Amygdala (tissue), 56 donors: ENCODE results near the gene MTMR6.
"Not testable (repeated sequence)": the region's sequence is repeated elsewhere in the genome, so short reads cannot be mapped to it uniquely, and the experiment has no call there.

Experiments used
- DNase-seq, 56 donors: peaks; one replicate each; lab custom pipeline; 2025; lab: John Stamatoyannopoulos, UW

The MTMR6 gene

GRCh38 chr13:25286969-25287961 is at the start of gene MTMR6:
Gene MTMR6, minus strand, starts transcription at chr13:25287488. Its CDS starts 241 bp downstream, at chr13:25287247.
- peak; percentile 38 to 95 (median 85) for DNase-seq

- DNase-seq: no peak
Observed at GRCh38 chr13:25335856-25336255, 48.6 kb upstream of the MTMR6 start.

- DNase-seq: no peak
Observed at GRCh38 chr13:25330541-25330940, 43.3 kb upstream of the MTMR6 start.

GRCh38 chr13:25329706-25330105 is 42.4 kb upstream of the MTMR6 start:
- no peak for DNase-seq

- no peak for DNase-seq
Observed at GRCh38 chr13:25324100-25324499, 36.8 kb upstream of the MTMR6 start.

- no peak for DNase-seq
Observed at GRCh38 chr13:25319771-25320170, 32.5 kb upstream of the MTMR6 start.

- DNase-seq: not testable (repeated sequence)
Observed at GRCh38 chr13:25318946-25319345, 31.7 kb upstream of the MTMR6 start.

- no peak for DNase-seq
Observed at GRCh38 chr13:25310891-25311290, 23.6 kb upstream of the MTMR6 start.

GRCh38 chr13:25306671-25307464 is 19.6 kb upstream of the MTMR6 start:
- DNase-seq: no peak

GRCh38 chr13:25302121-25302520 is 14.8 kb upstream of the MTMR6 start:
- no peak for DNase-seq

- DNase-seq: peak; percentile 65 to 97 (median 92)
Observed at GRCh38 chr13:25301347-25302113, 14.2 kb upstream of the MTMR6 start, which contains the start of gene NUP58. Gene NUP58, plus strand, starts transcription at chr13:25301625. Its CDS starts 149 bp downstream, at chr13:25301774.

GRCh38 chr13:25300861-25301346 is 13.6 kb upstream of the MTMR6 start:
- peak in 38 of 56 donors; percentile 12 to 78 (median 50) for DNase-seq

GRCh38 chr13:25295701-25296100 is 8.4 kb upstream of the MTMR6 start:
- no peak for DNase-seq

GRCh38 chr13:25295228-25295627 is 7.9 kb upstream of the MTMR6 start:
- DNase-seq: no peak

- DNase-seq: peak in 1 of 56 donors; percentile 5
Observed at GRCh38 chr13:25292301-25292700, 5.0 kb upstream of the MTMR6 start.

GRCh38 chr13:25291691-25292090 is 4.4 kb upstream of the MTMR6 start:
- DNase-seq: no peak

GRCh38 chr13:25288966-25289365 is 1.7 kb upstream of the MTMR6 start:
- DNase-seq: no peak

GRCh38 chr13:25286308-25286968 is 850 bp downstream of the MTMR6 start:
- peak in 15 of 56 donors; percentile 4 to 40 (median 24) for DNase-seq

- DNase-seq: no peak
Observed at GRCh38 chr13:25281935-25282332, 5.4 kb downstream of the MTMR6 start.
